ENCODE measurements around the gene ALG9.

Gene ALG9

DNA sequence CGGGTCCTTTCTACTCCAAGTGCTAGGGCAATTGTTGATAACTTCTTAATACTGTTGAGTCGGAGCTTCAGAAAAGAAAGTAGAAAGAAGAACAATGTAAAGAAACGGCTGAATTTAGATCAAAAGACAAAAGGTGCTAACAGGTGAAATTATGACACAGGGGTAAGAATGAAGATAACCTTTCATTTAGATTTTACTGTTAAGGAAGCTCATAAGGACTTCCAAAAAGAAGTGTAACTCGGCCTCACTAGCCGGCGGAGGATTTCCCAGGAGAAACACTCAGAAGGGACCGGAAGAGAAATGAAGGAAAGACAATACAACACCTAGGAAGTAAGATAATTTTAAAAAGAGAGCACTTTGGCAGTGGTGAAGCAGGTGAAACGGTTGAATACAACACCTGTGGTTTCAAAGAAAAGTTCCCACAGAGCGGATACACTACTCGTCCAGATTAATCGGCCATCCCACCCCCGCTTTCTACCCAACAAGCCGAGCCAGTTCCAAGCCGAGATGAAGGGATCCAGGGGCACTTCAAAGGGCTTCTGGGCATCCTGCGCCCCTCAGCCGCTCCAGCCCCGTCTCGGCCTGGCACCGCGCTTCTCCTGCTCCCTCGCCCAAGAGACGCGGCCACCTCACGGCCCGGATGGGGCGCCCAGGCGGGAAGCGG is 105.9 kb downstream of the ALG9 start:
- TF ChIP-seq, protein P1, sequence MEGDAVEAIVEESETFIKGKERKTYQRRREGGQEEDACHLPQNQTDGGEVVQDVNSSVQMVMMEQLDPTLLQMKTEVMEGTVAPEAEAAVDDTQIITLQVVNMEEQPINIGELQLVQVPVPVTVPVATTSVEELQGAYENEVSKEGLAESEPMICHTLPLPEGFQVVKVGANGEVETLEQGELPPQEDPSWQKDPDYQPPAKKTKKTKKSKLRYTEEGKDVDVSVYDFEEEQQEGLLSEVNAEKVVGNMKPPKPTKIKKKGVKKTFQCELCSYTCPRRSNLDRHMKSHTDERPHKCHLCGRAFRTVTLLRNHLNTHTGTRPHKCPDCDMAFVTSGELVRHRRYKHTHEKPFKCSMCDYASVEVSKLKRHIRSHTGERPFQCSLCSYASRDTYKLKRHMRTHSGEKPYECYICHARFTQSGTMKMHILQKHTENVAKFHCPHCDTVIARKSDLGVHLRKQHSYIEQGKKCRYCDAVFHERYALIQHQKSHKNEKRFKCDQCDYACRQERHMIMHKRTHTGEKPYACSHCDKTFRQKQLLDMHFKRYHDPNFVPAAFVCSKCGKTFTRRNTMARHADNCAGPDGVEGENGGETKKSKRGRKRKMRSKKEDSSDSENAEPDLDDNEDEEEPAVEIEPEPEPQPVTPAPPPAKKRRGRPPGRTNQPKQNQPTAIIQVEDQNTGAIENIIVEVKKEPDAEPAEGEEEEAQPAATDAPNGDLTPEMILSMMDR (IDR thresholded peaks at IDR 0.05; ENCODE audit: borderline replicate concordance, insufficient read depth, low read depth, low read length), result no peak
- H3K4me3 ChIP-seq (ENCODE audit: low read depth, low read length), result peak overlapping the region; percentile 79

DNA sequence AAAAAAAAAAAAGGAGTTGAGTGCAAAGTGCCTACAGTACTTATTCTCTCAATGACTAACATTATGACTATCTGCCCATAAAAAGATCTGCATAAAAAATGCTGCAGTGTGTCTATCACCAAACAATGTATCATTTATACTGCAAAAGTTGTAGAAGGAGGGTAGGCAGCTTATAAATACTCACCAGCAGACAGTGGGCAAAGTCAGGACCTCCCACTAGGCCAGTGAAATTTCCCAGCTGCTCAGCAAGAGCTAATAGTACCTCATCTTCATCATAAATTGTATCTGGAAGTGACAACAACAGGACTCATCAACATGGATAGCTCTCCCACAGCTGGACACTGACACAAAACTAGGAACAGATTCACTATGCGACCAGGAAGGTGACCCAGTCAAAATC is 106.8 kb downstream of the ALG9 start:
- no peak overlapping the region for H3K4me3 ChIP-seq (ENCODE audit: low read depth, low read length)
- TF ChIP-seq, protein P1 (IDR thresholded peaks at IDR 0.05; ENCODE audit: borderline replicate concordance, insufficient read depth, low read depth, low read length), result no peak

DNA sequence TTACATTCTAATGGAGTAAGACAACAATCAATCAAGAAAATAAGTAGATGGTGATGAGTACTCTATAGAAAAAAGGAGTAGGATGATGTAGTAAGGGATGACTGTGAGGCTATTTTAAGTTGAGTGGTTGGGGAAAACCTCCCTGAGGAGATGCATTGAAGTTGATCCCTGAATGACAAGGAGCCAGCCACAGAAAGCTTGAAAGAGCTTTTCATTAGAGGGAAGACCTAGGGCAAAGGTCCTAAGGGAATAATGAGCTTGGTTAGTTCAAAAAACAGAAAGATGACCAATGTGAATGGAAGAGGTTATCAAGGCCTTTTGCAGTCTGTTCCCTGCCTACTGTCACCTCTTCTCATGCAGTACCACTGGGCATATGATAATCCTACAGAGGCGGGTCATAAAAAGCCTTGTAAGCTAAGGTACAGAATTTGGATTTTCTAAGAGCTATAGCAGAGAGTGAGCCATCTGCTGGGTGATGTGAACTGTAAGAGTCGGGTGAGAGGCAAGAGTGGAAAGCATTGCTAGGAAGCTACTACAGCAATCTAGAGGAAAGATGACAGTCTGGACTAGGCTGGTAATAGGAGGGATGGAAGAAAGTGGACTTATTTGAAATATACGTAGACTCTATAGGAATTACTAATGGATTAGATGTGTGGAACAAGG is 108.3 kb downstream of the ALG9 start:
- TF ChIP-seq, protein P1 (IDR thresholded peaks at IDR 0.05; ENCODE audit: borderline replicate concordance, insufficient read depth, low read depth, low read length), result no peak
- H3K4me3 ChIP-seq (ENCODE audit: low read depth, low read length), result no peak overlapping the region

DNA sequence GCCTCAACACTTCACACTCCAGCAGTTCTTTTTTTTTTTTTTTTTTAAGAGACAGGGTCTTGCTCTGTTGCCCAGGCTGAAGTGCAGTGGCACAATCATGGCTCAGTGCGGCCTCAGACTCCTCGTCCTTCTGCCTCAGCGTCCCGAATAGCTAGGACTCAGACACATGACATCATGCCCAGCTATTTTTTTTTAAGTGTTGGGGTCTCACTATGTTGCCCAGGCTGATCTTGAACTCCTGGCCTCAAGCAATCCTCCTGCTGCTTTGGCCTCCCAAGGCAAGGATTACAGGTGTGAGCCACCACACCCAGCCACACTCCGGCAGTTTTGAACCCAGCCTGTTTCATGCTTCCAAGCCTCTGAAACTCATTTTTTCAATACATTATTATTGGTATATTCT is 108.9 kb downstream of the ALG9 start:
- no peak overlapping the region for H3K4me3 ChIP-seq (ENCODE audit: low read depth, low read length)
- TF ChIP-seq, protein P1 (IDR thresholded peaks at IDR 0.05; ENCODE audit: borderline replicate concordance, insufficient read depth, low read depth, low read length), result no peak

DNA sequence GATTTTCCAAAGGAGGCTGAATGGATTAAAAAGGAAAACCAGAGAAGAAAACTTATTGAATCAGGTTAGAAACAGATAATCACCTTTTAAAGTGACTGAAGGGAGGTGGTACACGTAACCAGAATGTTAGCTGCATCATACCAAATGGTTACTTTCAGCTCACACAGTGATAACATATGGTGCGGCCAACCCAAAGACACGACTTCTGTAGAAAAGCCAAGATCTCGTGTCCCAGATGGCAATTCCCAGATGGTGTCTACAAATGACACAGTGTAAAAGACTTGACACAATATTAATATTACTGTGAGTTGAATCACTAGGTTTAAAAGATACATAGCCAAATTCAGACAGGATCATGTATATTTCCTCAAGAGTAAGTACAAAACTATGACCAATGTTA is 110.3 kb downstream of the ALG9 start:
- no peak overlapping the region for H3K4me3 ChIP-seq (ENCODE audit: low read depth, low read length)
- TF ChIP-seq, protein P1 (IDR thresholded peaks at IDR 0.05; ENCODE audit: borderline replicate concordance, insufficient read depth, low read depth, low read length), result no peak

DNA sequence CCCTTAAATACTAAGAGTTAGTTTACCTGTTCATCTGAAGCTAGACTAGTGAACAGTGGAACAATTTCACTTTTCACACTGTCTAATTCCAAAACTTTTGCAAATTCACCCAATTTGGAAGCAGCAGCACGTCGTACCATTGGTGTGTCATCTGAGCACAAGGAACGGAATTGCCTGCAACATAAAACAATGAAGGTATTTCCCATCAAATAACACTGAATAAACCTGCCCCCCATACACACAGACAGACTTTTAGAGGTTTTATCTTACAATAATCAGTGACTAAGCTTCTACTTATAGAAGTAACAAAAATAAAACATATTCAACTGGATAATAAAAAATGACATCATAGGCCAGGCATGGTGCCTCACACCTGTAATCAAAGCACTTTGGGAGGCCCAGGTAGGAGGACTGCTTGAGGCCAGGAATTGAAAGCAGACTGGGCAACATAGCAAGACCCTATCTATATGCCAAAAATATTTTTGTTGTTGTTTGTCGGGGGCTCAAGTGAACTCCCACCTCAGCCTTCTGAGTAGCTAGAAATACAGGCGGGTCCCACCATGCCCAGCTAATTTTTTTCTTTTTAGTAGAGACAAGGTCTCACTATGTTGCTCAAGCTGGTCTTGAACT is 111.5 kb downstream of the ALG9 start:
- TF ChIP-seq, protein P1 (IDR thresholded peaks at IDR 0.05; ENCODE audit: borderline replicate concordance, insufficient read depth, low read depth, low read length), result no peak

More for the DNA sequence above, 111.5 kb downstream of the ALG9 start:
- H3K4me3 ChIP-seq (ENCODE audit: low read depth, low read length), result no peak overlapping the region

Measured in GM12875 (cell line).